GM18517 (cell line): Measurements from ENCODE around the gene SPNS2.

Experiments
- ATAC-seq: cut with Tn5 transposase; IDR thresholded peaks from one replicate; pipeline ENCODE4 v1.9.1; 2021; ENCODE audit warnings: mild to moderate bottlenecking, moderate library complexity; ENCODE audit not compliant: unreplicated experiment

SPNS2 gene

GRCh38 chr17:4498461-4499397, at the start of gene SPNS2:
TSS of gene SPNS2 (plus strand) at chr17:4498881. CDS start at chr17:4499048, 167 bp downstream.
- ATAC-seq: no peak

GRCh38 chr17:4449736-4450135, 48.9 kb upstream of the SPNS2 start:
- no peak for ATAC-seq

GRCh38 chr17:4450710-4451316, 47.9 kb upstream of the SPNS2 start:
- ATAC-seq: no peak

- ATAC-seq: no peak
Observed at GRCh38 chr17:4453812-4454591, 44.7 kb upstream of the SPNS2 start.

- ATAC-seq: no peak
Observed at GRCh38 chr17:4460661-4461060, 38.0 kb upstream of the SPNS2 start.

GRCh38 chr17:4463818-4464476, 34.7 kb upstream of the SPNS2 start:
- no peak for ATAC-seq

- ATAC-seq: no peak
Observed at GRCh38 chr17:4465786-4466185, 32.9 kb upstream of the SPNS2 start.

GRCh38 chr17:4467287-4467686, 31.4 kb upstream of the SPNS2 start:
- ATAC-seq: no peak

- no peak for ATAC-seq
Observed at GRCh38 chr17:4469552-4469951, 29.1 kb upstream of the SPNS2 start.

GRCh38 chr17:4472286-4472685, 26.4 kb upstream of the SPNS2 start:
- ATAC-seq: no peak

- ATAC-seq: no peak
Observed at GRCh38 chr17:4474093-4474492, 24.6 kb upstream of the SPNS2 start.

GRCh38 chr17:4475001-4475400, 23.7 kb upstream of the SPNS2 start:
- ATAC-seq: no peak

- ATAC-seq: no peak
Observed at GRCh38 chr17:4475463-4475862, 23.2 kb upstream of the SPNS2 start.

- no peak for ATAC-seq
Observed at GRCh38 chr17:4476017-4476416, 22.7 kb upstream of the SPNS2 start.

GRCh38 chr17:4476511-4477070, 22.1 kb upstream of the SPNS2 start:
- no peak for ATAC-seq

- no peak for ATAC-seq
Observed at GRCh38 chr17:4477255-4477791, 21.4 kb upstream of the SPNS2 start.

- ATAC-seq: no peak
Observed at GRCh38 chr17:4478318-4478830, 20.3 kb upstream of the SPNS2 start.

GRCh38 chr17:4479340-4479981, 19.2 kb upstream of the SPNS2 start:
- ATAC-seq: no peak

- no peak for ATAC-seq
Observed at GRCh38 chr17:4479982-4480751, 18.5 kb upstream of the SPNS2 start.
